ENCODE measurements around the gene TMEM198.

- TF ChIP-seq EZH2phosphoT487 (IDR thresholded peaks at IDR 0.05; ENCODE audit: unreplicated experiment), result no peak
- TF ChIP-seq CTCF (conservative IDR thresholded peaks at IDR 0.05; ENCODE audit: low read depth in 2 of 2), result no peak
- TF ChIP-seq EZH2 (IDR thresholded peaks at IDR 0.05; ENCODE audit: low read depth, unreplicated experiment), result no peak
- TF ChIP-seq CREB1 (CRISPR knock-in tag; IDR thresholded peaks at IDR 0.05; ENCODE audit: low read depth), result no peak
- TF ChIP-seq JUNB (IDR thresholded peaks at IDR 0.05; ENCODE audit: unreplicated experiment), result no peak
- TF ChIP-seq ZNF331 (CRISPR knock-in tag; IDR thresholded peaks at IDR 0.05; ENCODE audit: low read depth), result no peak
- no peak for TF ChIP-seq STAT1 (IDR thresholded peaks at IDR 0.05; ENCODE audit: unreplicated experiment)
- no peak for TF ChIP-seq POLR2AphosphoS5 (IDR thresholded peaks at IDR 0.05; ENCODE audit: low read depth)
Measured at GRCh38 chr2:219519526-219519916, 24.3 kb upstream of the TMEM198 start.

Measured in GM23338 (cell line).